Measurements from ENCODE around the gene QPCTL. TPM values are rescaled to one million over a fixed set of nuclear protein-coding genes. Genes with fewer than 3 reads are reported as not detected.
A peak's percentile ranks its signal among the peaks of the same experiment; 100 is the strongest.
"Not testable (repeated sequence)": the region's sequence is repeated elsewhere in the genome, so short reads cannot be mapped to it uniquely, and the experiment has no call there.

The QPCTL gene
- total RNA-seq, 1 donor from 2014 or later: 7.7 TPM

DNA sequence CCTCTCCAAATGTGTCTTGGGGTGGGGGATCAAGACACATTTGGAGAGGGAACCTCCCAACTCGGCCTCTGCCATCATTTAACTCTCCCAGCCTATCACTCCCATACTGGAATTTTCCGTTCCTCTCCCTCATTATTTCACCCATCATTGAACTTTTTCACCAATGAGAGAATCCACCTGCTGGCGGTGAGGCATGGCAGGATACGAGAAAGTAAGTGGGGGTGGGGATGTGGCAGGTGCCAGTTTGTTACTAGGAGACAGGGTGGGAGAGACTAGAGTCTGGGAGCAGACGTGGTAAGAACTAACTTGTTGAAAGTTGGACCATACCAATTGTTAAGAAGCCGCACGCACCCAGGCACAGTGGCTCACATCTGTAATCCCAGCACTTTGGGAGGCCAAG, 17.5 kb upstream of the QPCTL start:
- DNase-seq (ENCODE audit: low spot score): no peak

DNA sequence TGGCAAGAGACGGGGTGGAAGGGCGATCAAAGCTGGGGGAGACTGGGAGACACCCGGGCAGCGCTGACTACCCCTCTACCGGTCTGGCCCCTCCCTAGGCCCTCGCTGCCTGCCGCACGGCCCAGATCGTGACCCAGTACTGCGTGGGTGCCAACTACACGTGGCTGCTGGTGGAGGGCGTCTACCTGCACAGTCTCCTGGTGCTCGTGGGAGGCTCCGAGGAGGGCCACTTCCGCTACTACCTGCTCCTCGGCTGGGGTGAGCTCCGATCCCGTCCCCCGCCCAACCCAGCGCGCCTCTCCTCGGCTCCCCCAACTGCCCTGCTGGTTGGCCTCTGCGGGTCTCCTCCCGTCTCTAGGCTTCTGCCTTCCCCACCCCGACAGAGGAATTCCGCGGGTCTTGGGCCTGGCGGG, 15.6 kb upstream of the QPCTL start:
- no peak for DNase-seq (ENCODE audit: low spot score)

GRCh38 chr19:45677351-45678230, 14.9 kb upstream of the QPCTL start:
- no peak for DNase-seq (ENCODE audit: low spot score)

DNA sequence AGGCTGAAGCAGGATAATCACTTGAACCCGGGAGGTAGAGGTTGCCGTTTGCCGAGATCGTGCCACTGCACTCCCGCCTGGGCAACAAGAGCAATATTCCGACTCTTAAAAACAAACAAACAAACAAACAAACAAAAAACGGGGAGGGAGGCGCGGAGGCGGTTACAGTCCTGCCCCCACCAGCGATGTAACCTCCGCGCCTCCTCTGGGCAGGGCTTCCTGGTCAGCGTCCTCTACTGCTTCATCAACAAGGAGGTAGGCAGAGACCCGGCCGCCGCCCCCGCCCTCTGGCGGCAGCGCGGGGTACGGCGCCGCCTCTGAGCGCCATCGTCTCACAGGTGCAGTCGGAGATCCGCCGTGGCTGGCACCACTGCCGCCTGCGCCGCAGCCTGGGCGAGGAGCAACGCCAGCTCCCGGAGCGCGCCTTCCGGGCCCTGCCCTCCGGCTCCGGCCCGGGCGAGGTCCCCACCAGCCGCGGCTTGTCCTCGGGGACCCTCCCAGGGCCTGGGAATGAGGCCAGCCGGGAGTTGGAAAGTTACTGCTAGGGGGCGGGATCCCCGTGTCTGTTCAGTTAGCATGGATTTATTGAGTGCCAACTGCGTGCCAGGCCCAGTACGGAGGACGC, 11.0 kb upstream of the QPCTL start:
- peak; percentile 97 for DNase-seq (ENCODE audit: low spot score)

GRCh38 chr19:45682117-45682516, 10.3 kb upstream of the QPCTL start:
- no peak for DNase-seq (ENCODE audit: low spot score)

GRCh38 chr19:45682908-45683307, 9.6 kb upstream of the QPCTL start:
- no peak for DNase-seq (ENCODE audit: low spot score)

DNA sequence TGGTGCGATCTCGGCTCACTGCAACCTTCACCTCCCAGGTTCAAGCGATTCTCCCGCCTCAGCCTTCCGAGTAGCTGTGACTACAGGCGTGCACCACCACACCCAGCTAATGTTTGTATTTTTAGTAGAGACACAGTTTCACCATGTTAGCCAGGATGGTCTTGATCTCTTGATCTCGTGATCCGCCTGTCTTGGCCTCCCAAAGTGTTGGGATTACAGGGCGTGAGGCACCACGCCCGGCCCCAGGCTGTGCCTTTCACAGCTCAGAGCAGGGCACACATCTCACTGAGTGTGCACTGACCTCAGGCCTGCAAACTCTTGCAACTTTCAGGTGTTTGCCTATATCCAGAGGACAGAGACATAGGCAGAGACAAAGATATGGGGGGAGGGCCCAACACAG, 7.4 kb upstream of the QPCTL start:
- not testable (repeated sequence) for DNase-seq (ENCODE audit: low spot score)

- DNase-seq (ENCODE audit: low spot score): no peak
Measured at GRCh38 chr19:45687599-45687998, 4.9 kb upstream of the QPCTL start.

DNA sequence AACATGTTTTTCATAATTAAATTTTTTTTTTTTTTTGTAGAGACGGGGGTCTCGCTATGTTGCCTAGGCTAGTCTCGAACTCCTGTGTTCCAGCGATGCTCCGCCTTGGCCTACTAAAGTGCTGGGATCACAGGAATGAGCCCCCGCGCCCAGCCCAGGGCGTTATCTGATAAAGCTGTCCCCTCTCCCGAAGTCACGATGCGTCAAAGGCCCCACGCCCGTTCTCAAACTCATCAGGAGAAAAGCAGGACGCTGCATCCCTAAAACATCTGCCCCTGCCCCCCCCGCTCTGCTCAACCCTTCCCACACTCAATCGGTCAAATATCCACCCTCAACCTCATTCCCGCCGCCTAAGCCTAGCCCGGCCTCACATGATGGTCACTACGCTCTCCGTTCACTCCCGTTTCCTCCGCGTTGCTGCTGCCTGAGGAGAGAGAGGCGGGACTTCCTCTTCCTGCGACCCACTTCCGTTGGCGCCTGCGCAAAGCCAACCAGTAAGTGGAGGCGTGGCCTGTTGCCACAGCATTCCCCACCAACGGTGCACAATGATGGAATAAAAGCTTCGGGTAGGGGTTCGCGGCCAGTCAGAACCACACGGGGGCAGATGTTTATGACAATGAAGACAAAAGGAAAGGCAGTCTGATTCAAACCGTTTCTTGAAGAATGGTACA, 815 bp upstream of the QPCTL start, which contains the start of gene SNRPD2:
TSS of gene SNRPD2 (minus strand) at position 438 of the 671 bp plus-strand sequence. CDS start at position 373, 65 bp downstream.
- peak; percentile 97 for DNase-seq (ENCODE audit: low spot score)

GRCh38 chr19:45693106-45693788, 781 bp downstream of the QPCTL start:
- DNase-seq (ENCODE audit: low spot score): peak; percentile 91

- no peak for DNase-seq (ENCODE audit: low spot score)
Measured at GRCh38 chr19:45701676-45702075, 9.2 kb downstream of the QPCTL start.

DNA sequence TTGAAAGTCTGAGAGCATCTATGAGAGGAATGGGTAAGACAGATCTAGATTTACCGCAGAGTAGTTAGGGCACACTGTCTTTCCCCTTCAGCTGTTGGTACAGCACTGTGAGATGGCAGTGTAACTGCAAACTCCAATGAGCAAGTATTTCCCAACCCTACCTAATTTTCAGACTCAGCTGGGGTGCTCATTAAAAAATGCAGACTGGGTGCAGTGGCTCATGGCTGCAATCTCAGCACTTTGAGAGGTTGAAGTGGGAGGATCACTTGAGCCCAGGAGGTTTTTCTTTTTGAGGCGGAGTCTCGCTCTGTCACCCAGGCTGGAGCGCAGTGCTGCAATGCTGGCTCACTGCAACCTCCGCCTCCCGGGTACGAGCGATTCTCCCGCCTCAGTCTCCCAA, 12.6 kb downstream of the QPCTL start:
- DNase-seq (ENCODE audit: low spot score): no peak

- DNase-seq (ENCODE audit: low spot score): no peak
Measured at GRCh38 chr19:45705710-45706415, 13.4 kb downstream of the QPCTL start.

GRCh38 chr19:45710356-45711130, 18.1 kb downstream of the QPCTL start:
- no peak for DNase-seq (ENCODE audit: low spot score)

DNA sequence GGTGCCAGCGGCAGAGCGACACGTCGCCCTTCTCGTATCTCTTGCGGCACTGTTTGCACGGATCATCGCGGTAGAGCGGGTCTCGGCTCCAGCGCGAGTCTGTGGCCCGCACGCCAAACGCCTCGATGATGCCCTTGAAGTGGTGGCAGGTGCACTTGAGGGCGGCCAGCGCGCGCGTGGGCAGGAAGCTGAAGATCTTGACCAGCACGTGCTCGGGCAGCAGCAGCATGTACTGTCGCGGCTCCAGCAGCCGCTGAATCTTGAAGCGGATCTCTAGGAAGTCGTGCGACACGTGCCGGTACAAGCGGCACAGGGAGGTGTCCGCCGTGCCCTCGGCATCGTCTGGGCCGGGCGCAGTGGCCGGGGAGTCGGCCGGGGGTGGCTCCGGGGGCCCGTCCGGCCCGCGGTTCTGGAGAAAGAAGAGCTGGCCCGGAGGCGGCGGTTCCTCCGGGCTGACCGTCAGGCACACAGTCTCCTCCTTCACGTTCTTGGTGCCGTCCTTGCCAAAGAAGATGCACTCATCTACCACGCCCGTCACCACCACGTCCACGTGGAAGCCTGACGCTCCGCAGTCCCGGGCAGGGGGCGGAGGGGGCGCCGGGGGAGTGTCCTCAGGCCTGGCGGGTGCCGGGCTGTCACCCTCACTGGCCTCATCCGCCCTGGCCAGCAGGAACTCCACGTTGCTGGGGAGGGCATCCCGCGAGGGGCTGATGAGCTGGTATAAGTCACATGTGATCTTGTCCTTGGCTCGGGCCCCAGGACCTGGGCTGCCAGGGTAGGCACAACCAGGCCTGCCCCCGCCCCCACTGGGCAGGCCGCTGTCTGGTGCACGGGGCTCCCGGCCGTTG, 19.6 kb downstream of the QPCTL start:
- no peak for DNase-seq (ENCODE audit: low spot score)

DNA sequence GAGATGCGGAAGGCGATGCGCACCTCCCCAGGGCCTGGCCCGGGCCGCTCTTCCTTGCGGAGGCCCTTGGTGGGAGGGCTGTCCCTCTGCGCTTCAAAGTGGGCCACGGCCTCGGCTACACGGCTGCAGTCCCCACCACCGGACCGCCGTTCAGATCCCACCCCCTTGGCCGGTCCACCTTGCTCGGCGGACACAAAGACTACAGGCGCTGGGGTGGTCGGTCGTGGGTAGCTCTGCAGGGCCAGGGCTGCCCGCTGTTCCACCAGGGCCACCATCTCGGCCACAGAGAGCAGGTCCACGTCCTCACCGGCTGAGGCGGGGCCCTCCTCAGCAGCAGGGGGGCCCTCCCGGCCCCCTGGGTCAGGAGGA, 20.2 kb downstream of the QPCTL start:
- no peak for DNase-seq (ENCODE audit: low spot score)

DNA sequence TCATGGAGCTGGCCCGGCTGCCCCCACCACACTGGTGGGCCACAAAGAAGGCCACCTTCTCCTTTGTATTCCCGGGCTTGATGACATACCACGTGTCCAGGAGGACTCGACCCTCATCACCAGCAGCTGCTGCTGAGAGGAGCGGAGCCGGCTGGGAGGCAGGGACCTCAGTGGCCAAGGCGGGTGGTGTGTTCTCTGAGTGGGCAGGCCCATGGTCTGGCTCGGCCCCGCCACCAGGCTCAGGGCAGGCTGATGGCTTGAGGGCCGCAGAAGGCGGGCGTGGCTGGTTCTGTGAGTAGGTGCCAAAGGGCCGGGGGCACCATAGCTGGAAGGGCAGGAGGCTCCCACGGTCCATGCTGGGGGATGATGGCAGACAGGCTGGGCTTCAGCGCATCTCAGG, 20.7 kb downstream of the QPCTL start:
- no peak for DNase-seq (ENCODE audit: low spot score)

DNA sequence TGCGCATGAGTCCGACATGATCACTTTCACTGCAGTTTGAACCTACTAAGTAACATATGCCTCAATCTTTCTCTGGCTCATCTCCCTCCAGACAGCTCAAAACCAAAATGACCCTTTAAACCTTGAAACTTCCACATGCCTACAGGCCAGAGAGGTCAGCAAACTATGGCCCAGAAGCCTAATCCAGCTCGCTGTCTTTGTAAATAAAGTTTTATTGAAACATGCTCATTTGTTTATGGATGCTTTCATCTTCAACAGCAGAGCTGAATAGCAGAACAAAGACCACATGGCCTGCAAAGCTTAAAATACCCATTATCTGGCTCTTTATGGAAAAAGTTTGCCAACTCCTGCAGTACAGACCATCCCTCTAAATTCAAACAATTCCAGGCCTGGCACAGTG, 22.7 kb downstream of the QPCTL start:
- DNase-seq (ENCODE audit: low spot score): no peak

All from mesenteric fat pad (tissue), 1 donor.